ENCODE data around the gene FOXC1. TPM values are rescaled to one million over a fixed set of nuclear protein-coding genes. Genes with fewer than 3 reads are reported as not detected.

FOXC1 gene
- total and polyA plus RNA-seq, 4 donors: 0.08 to 0.33 (median 0.14) TPM

DNA sequence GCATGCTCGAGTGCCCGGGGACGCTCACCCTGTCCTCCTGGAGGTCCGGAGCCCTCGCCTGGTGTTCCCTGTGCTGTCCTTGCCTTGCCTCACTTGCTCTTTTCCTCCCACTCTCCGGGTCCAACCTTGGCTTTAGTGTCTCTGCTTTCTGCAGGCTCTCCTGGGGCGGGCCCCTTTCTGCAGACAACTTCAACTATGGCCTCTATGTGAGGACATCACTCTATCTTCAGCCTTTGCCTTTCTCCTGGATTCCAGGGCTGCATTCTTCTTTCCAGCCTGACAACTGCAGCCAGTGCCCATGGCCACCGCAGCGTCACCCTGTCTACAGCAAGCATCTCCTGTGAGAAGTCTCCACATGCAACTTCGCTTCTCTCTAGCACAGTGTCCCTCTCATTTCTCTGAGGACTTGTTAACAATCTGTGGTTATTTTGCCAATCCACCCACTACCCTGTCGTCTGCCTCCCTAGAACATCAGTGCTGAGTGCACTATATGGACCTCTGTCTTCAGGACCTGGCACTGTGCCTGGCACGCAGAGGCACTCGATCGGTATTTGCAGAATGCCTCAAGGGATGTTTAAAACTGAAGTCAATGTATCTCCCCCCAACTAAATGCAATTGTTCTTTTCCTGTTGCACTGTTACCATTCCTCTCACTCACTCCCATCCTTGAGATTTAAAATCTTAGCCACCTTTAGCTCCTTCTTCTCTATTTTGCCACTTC is 35.9 kb downstream of the FOXC1 start (continued):
- TF ChIP-seq YY1 (IDR thresholded peaks at IDR 0.05) (no peak), RAD21 (IDR thresholded peaks at IDR 0.05) (no peak)
- TF ChIP-seq, protein P1, sequence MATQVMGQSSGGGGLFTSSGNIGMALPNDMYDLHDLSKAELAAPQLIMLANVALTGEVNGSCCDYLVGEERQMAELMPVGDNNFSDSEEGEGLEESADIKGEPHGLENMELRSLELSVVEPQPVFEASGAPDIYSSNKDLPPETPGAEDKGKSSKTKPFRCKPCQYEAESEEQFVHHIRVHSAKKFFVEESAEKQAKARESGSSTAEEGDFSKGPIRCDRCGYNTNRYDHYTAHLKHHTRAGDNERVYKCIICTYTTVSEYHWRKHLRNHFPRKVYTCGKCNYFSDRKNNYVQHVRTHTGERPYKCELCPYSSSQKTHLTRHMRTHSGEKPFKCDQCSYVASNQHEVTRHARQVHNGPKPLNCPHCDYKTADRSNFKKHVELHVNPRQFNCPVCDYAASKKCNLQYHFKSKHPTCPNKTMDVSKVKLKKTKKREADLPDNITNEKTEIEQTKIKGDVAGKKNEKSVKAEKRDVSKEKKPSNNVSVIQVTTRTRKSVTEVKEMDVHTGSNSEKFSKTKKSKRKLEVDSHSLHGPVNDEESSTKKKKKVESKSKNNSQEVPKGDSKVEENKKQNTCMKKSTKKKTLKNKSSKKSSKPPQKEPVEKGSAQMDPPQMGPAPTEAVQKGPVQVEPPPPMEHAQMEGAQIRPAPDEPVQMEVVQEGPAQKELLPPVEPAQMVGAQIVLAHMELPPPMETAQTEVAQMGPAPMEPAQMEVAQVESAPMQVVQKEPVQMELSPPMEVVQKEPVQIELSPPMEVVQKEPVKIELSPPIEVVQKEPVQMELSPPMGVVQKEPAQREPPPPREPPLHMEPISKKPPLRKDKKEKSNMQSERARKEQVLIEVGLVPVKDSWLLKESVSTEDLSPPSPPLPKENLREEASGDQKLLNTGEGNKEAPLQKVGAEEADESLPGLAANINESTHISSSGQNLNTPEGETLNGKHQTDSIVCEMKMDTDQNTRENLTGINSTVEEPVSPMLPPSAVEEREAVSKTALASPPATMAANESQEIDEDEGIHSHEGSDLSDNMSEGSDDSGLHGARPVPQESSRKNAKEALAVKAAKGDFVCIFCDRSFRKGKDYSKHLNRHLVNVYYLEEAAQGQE (IDR thresholded peaks at IDR 0.05): no peak

DNA sequence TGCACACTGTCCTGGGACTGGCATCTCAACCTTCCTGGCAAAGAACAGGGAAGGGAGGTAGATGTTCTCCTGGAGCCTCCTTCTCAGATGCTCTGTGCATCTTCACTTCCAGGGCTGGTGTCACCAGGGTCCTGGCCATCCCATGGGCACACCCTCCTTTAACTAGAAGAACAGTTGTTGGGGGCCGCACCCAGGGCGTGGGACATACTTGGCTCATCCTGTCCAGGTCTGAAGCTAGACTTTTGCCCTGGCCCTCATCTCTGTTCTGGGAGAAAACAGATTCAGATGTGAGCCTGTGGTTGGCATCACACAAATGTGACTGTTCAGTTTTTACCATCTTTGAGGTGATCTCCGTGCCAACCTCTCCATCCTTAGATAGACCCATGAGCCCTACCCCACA is 41.6 kb downstream of the FOXC1 start:
- TF ChIP-seq FOXA1 (IDR thresholded peaks at IDR 0.05) (no peak), RXRA (IDR thresholded peaks at IDR 0.05) (no peak)
- no peaks in the 10 kb centered on the region for H3K36me3 ChIP-seq (ENCODE audit: control insufficient read depth in 4 of 4, insufficient read depth in 3 of 4, low read depth in 1 of 4, low read length in 3 of 4)
- H3K27ac ChIP-seq (ENCODE audit: low read depth in 1 of 2, low read length in 2 of 2): no peak overlapping the region
- no peaks in the 10 kb centered on the region for H3K9me3 ChIP-seq (ENCODE audit: control insufficient read depth in 4 of 4, low read length in 3 of 4)
- no peaks in the 10 kb centered on the region for H3K4me1 ChIP-seq (ENCODE audit: control insufficient read depth in 4 of 4, insufficient read depth in 4 of 4, low read length in 3 of 4)
- no peak for DNase-seq (ENCODE audit: low spot score)
- H3K27me3 ChIP-seq (ENCODE audit: control insufficient read depth in 4 of 4, insufficient read depth in 4 of 4, low read length in 3 of 4): no peaks in the 10 kb centered on the region
- H3K9ac ChIP-seq (ENCODE audit: low read depth in 1 of 2, low read length in 2 of 2): no peak overlapping the region
- WGBS: 98% methylated on average over 3 of the region's 3 CpGs
- H3K4me3 ChIP-seq (ENCODE audit: low read depth in 1 of 3, low read length in 3 of 3): no peak overlapping the region

DNA sequence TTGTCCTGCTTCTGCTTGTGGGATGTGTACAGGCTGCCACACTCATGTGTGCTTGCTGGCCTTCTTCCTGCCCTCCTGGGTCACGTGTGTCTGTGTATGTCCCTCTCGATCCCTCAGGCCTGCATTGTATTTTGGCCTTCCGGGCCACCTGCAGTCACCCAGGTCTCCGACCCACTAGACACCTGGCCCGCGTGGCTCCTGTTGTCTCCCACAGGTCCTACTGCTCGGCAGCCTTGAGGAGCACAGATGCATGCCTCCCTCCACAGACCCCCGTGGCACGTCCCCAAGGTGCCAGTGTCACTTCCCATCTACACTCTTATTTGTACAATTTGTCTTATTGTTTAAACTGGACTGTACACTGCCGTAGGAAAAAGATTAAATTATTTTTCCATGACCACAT is 43.1 kb downstream of the FOXC1 start:
- no peaks in the 10 kb centered on the region for H3K4me1 ChIP-seq (ENCODE audit: control insufficient read depth in 4 of 4, insufficient read depth in 4 of 4, low read length in 3 of 4)
- H3K36me3 ChIP-seq (ENCODE audit: control insufficient read depth in 4 of 4, insufficient read depth in 3 of 4, low read depth in 1 of 4, low read length in 3 of 4): no peaks in the 10 kb centered on the region
- H3K9me3 ChIP-seq (ENCODE audit: control insufficient read depth in 4 of 4, low read length in 3 of 4): no peaks in the 10 kb centered on the region
- H3K9ac ChIP-seq (ENCODE audit: low read depth in 1 of 2, low read length in 2 of 2): no peak overlapping the region
- no peak overlapping the region for H3K4me3 ChIP-seq (ENCODE audit: low read depth in 1 of 3, low read length in 3 of 3)
- TF ChIP-seq SP1 (IDR thresholded peaks at IDR 0.05) (no peak), HNF4A (conservative IDR thresholded peaks at IDR 0.05) (no peak), FOXA2 (IDR thresholded peaks at IDR 0.05) (no peak), HNF4G (IDR thresholded peaks at IDR 0.05) (no peak), EGR1 (IDR thresholded peaks at IDR 0.05; ENCODE audit: low read depth in 2 of 2) (no peak), RXRA (IDR thresholded peaks at IDR 0.05) (no peak), YY1 (IDR thresholded peaks at IDR 0.05) (no peak), FOXA1 (IDR thresholded peaks at IDR 0.05) (no peak), NR2F2 (IDR thresholded peaks at IDR 0.05) (no peak), GABPA (IDR thresholded peaks at IDR 0.05 in 1 of 2, conservative IDR thresholded peaks at IDR 0.05 in 1 of 2) (no peak), RAD21 (IDR thresholded peaks at IDR 0.05) (no peak), JUND (IDR thresholded peaks at IDR 0.05) (no peak), TAF1 (conservative IDR thresholded peaks at IDR 0.05) (no peak)
- TF ChIP-seq, protein P2, sequence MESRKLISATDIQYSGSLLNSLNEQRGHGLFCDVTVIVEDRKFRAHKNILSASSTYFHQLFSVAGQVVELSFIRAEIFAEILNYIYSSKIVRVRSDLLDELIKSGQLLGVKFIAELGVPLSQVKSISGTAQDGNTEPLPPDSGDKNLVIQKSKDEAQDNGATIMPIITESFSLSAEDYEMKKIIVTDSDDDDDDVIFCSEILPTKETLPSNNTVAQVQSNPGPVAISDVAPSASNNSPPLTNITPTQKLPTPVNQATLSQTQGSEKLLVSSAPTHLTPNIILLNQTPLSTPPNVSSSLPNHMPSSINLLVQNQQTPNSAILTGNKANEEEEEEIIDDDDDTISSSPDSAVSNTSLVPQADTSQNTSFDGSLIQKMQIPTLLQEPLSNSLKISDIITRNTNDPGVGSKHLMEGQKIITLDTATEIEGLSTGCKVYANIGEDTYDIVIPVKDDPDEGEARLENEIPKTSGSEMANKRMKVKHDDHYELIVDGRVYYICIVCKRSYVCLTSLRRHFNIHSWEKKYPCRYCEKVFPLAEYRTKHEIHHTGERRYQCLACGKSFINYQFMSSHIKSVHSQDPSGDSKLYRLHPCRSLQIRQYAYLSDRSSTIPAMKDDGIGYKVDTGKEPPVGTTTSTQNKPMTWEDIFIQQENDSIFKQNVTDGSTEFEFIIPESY (IDR thresholded peaks at IDR 0.05): no peak
- TF ChIP-seq, protein P3, sequence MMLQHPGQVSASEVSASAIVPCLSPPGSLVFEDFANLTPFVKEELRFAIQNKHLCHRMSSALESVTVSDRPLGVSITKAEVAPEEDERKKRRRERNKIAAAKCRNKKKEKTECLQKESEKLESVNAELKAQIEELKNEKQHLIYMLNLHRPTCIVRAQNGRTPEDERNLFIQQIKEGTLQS (IDR thresholded peaks at IDR 0.05): no peak
- TF ChIP-seq, protein P4, sequence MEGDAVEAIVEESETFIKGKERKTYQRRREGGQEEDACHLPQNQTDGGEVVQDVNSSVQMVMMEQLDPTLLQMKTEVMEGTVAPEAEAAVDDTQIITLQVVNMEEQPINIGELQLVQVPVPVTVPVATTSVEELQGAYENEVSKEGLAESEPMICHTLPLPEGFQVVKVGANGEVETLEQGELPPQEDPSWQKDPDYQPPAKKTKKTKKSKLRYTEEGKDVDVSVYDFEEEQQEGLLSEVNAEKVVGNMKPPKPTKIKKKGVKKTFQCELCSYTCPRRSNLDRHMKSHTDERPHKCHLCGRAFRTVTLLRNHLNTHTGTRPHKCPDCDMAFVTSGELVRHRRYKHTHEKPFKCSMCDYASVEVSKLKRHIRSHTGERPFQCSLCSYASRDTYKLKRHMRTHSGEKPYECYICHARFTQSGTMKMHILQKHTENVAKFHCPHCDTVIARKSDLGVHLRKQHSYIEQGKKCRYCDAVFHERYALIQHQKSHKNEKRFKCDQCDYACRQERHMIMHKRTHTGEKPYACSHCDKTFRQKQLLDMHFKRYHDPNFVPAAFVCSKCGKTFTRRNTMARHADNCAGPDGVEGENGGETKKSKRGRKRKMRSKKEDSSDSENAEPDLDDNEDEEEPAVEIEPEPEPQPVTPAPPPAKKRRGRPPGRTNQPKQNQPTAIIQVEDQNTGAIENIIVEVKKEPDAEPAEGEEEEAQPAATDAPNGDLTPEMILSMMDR (IDR thresholded peaks at IDR 0.05; ENCODE audit: low read depth, low read length, missing input control): no peak
- TF ChIP-seq, protein P1 (IDR thresholded peaks at IDR 0.05): no peak
- TF ChIP-seq, protein P5, sequence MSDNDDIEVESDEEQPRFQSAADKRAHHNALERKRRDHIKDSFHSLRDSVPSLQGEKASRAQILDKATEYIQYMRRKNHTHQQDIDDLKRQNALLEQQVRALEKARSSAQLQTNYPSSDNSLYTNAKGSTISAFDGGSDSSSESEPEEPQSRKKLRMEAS (IDR thresholded peaks at IDR 0.05): no peak
- 97% methylated on average over 10 of the region's 10 CpGs for WGBS
- no peak for DNase-seq (ENCODE audit: low spot score)
- H3K27me3 ChIP-seq (ENCODE audit: control insufficient read depth in 4 of 4, insufficient read depth in 4 of 4, low read length in 3 of 4): no peaks in the 10 kb centered on the region
- H3K27ac ChIP-seq (ENCODE audit: low read depth in 1 of 2, low read length in 2 of 2): no peak overlapping the region
